ENCODE data around the gene GLO1. TPM values are rescaled to one million over a fixed set of nuclear protein-coding genes. Genes with fewer than 3 reads are reported as not detected.

The GLO1 gene
- total and polyA plus RNA-seq, 12 donors = 44.6 to 174 (median 97.3) TPM

GRCh38 chr6:38728203-38728602 lies 25.3 kb upstream of the GLO1 start:
- intact Hi-C loops (cut with DNase I) = no loop called here
- TF ChIP-seq POLR2A (IDR thresholded peaks at IDR 0.05) (no peak), CTCF (IDR thresholded peaks at IDR 0.05) (no peak)
- H3K4me3 ChIP-seq = no peak overlapping the region
- H3K36me3 ChIP-seq (replicated peaks in 1 of 2) = no peaks in the 10 kb centered on the region
- H3K9me3 ChIP-seq (replicated peaks in 1 of 3) = no peaks in the 10 kb centered on the region
- H3K4me1 ChIP-seq (replicated peaks in 1 of 2) = peaks cover 0 to 8% of the 10 kb centered on the region in 2 donors
- no peak overlapping the region for H3K27ac ChIP-seq
- WGBS, 4 donors = 88 to 100% (median 95%) methylated on average over 1 of the region's 1 CpG
- no peaks in the 10 kb centered on the region for H3K27me3 ChIP-seq
- no peak for DNase-seq

- TF ChIP-seq CTCF (IDR thresholded peaks at IDR 0.05) (no peak), POLR2A (IDR thresholded peaks at IDR 0.05) (no peak)
- no peaks in the 10 kb centered on the region for H3K27me3 ChIP-seq
- H3K9me3 ChIP-seq (replicated peaks in 1 of 3) = no peaks in the 10 kb centered on the region
- peaks cover 0 to 4% of the 10 kb centered on the region in 2 donors for H3K4me1 ChIP-seq (replicated peaks in 1 of 2)
- H3K4me3 ChIP-seq = no peak overlapping the region
- H3K27ac ChIP-seq = no peak overlapping the region
- 56 to 71% (median 63%) methylated on average over 3 to 4 of the region's 4 CpGs for WGBS, 4 donors
- intact Hi-C loops (cut with DNase I) = no loop called here
- DNase-seq = no peak
- no peaks in the 10 kb centered on the region for H3K36me3 ChIP-seq (replicated peaks in 1 of 2)
These were observed 22.7 kb upstream of the GLO1 start for GRCh38 chr6:38725414-38726183.

- Histone ChIP-seq H3K36me3 (replicated peaks in 1 of 2) (no peaks in the 10 kb centered on the region), H3K27me3 (no peaks in the 10 kb centered on the region), H3K4me1 (replicated peaks in 1 of 2) (no peaks in the 10 kb centered on the region), H3K4me3 (no peak overlapping the region), H3K27ac (no peak overlapping the region), H3K9me3 (replicated peaks in 1 of 3) (no peaks in the 10 kb centered on the region)
- DNase-seq = no peak
- TF ChIP-seq POLR2A (IDR thresholded peaks at IDR 0.05) (no peak), CTCF (IDR thresholded peaks at IDR 0.05) (no peak)
- 67 to 82% (median 71%) methylated on average over 5 of the region's 5 CpGs for WGBS, 4 donors
- intact Hi-C loops (cut with DNase I) = no loop called here
These were observed 21.4 kb upstream of the GLO1 start for GRCh38 chr6:38724343-38724742.

GRCh38 chr6:38723783-38724182 lies 20.8 kb upstream of the GLO1 start:
- intact Hi-C loops (cut with DNase I) = no loop called here
- 85 to 93% (median 88%) methylated on average over 5 of the region's 5 CpGs for WGBS, 4 donors
- Histone ChIP-seq H3K9me3 (replicated peaks in 1 of 3) (no peaks in the 10 kb centered on the region), H3K4me1 (replicated peaks in 1 of 2) (no peaks in the 10 kb centered on the region), H3K4me3 (no peak overlapping the region), H3K36me3 (replicated peaks in 1 of 2) (no peaks in the 10 kb centered on the region), H3K27me3 (no peaks in the 10 kb centered on the region), H3K27ac (no peak overlapping the region)
- no peak for TF ChIP-seq CTCF (IDR thresholded peaks at IDR 0.05)
- no peak for TF ChIP-seq POLR2A (IDR thresholded peaks at IDR 0.05)
- DNase-seq = no peak
